Activated CD8-positive, alpha-beta T cell treated with anti-CD3 and anti-CD28 coated beads, Interleukin-2, amount 10 ng/mL, durations not matched to agents 7 days and 5 days (primary cell): Measurements from ENCODE around the gene ITPR1. TPM values are rescaled to one million over a fixed set of nuclear protein-coding genes. Genes with fewer than 3 reads are reported as not detected.

Experiments
- ATAC-seq: fragments of 150-1000 bp; cut with Tn5 transposase; one replicate; pipeline ENCODE4 v1.10.0; 2021; ENCODE audit warnings: moderate library complexity
- CTCF ChIA-PET: fragments of 350-600 bp; sonication (Branson Sonifier 250); formaldehyde crosslinking; loops from one replicate; lab custom pipeline; 2021; ENCODE audit warnings: antibody characterized with exemption; lab: Charles Lee
- POLR2A ChIA-PET: fragments of 350-600 bp; sonication (Branson Sonifier 250); formaldehyde crosslinking; loops from one replicate; lab custom pipeline; 2021; ENCODE audit warnings: antibody characterized with exemption; lab: Charles Lee
- DNase-seq: peaks from one replicate; pipeline ENCODE4 v3.0.0-alpha.2; 2020
- H3K27ac Mint-ChIP-seq: one replicate; pipeline ENCODE4 v1.8.0; 2021; ENCODE audit warnings: mild to moderate bottlenecking, mixed read lengths
- H3K27me3 Mint-ChIP-seq: one replicate; pipeline ENCODE4 v1.8.0; 2021; ENCODE audit warnings: low read depth, mixed read lengths
- H3K36me3 Mint-ChIP-seq: one replicate; pipeline ENCODE4 v1.8.0; 2021; ENCODE audit warnings: low read depth, mixed read lengths
- H3K4me1 Mint-ChIP-seq: one replicate; pipeline ENCODE4 v1.8.0; 2021; ENCODE audit warnings: low read depth, mixed read lengths
- H3K4me3 Mint-ChIP-seq: one replicate; pipeline ENCODE4 v1.8.0; 2021; ENCODE audit warnings: mild to moderate bottlenecking, mixed read lengths
- H3K9me3 Mint-ChIP-seq: one replicate; pipeline ENCODE4 v1.8.0; 2022; ENCODE audit warnings: mixed read lengths; ENCODE audit not compliant: insufficient read depth
- total RNA-seq, 2 experiments: library from RNA; stranded (reverse); gene quantifications; one replicate each; pipeline ENCODE4 v1.2.3, GENCODE V29; 2021

Gene ITPR1
- total RNA-seq, 2 experiments from 2014 or later: 53.8 to 57.3 TPM

- H3K27ac Mint-ChIP-seq: no peak overlapping the region
- no peak for ATAC-seq
- no peaks in the 10 kb centered on the region for H3K4me1 Mint-ChIP-seq
- DNase-seq: no peak
- ChIA-PET CTCF (no interaction called here), POLR2A (no interaction called here)
- H3K36me3 Mint-ChIP-seq: no peaks in the 10 kb centered on the region
- no peaks in the 10 kb centered on the region for H3K27me3 Mint-ChIP-seq
- H3K9me3 Mint-ChIP-seq: no peaks in the 10 kb centered on the region
- no peak overlapping the region for H3K4me3 Mint-ChIP-seq
Observed at GRCh38 chr3:4562595-4562994, 69.4 kb downstream of the ITPR1 start.

- no peak overlapping the region for H3K4me3 Mint-ChIP-seq
- no peaks in the 10 kb centered on the region for H3K27me3 Mint-ChIP-seq
- POLR2A ChIA-PET: no interaction called here
- H3K27ac Mint-ChIP-seq: no peak overlapping the region
- H3K9me3 Mint-ChIP-seq: no peaks in the 10 kb centered on the region
- ATAC-seq: no peak
- DNase-seq: no peak
- no peaks in the 10 kb centered on the region for H3K4me1 Mint-ChIP-seq
- CTCF ChIA-PET: interaction anchor here (1.5 kb wide), 1 partner anchor 45 kb away, joined by 5 read pairs; no protein-coding TSS in a partner anchor
- no peaks in the 10 kb centered on the region for H3K36me3 Mint-ChIP-seq
Observed at GRCh38 chr3:4564270-4564669, 71.1 kb downstream of the ITPR1 start.

GRCh38 chr3:4564928-4565586, 71.9 kb downstream of the ITPR1 start:
- CTCF ChIA-PET: interaction anchor here (0.9 to 1.5 kb wide), 3 partner anchors 19 to 69 kb away, joined by 3 to 5 read pairs (median 5); no protein-coding TSS in a partner anchor
- no peaks in the 10 kb centered on the region for H3K4me1 Mint-ChIP-seq
- DNase-seq (no peak), ATAC-seq (no peak)
- H3K9me3 Mint-ChIP-seq: no peaks in the 10 kb centered on the region
- no peaks in the 10 kb centered on the region for H3K36me3 Mint-ChIP-seq
- no peaks in the 10 kb centered on the region for H3K27me3 Mint-ChIP-seq
- H3K27ac Mint-ChIP-seq: no peak overlapping the region
- POLR2A ChIA-PET: no interaction called here
- H3K4me3 Mint-ChIP-seq: no peak overlapping the region

- peaks cover 2% of the 10 kb centered on the region for H3K4me1 Mint-ChIP-seq
- no peaks in the 10 kb centered on the region for H3K36me3 Mint-ChIP-seq
- H3K9me3 Mint-ChIP-seq: no peaks in the 10 kb centered on the region
- ChIA-PET CTCF (interaction anchor here (1.5 kb wide), 1 partner anchor 18 kb away, joined by 3 read pairs; no protein-coding TSS in a partner anchor), POLR2A (no interaction called here)
- no peaks in the 10 kb centered on the region for H3K27me3 Mint-ChIP-seq
- no peak overlapping the region for H3K4me3 Mint-ChIP-seq
- DNase-seq (no peak), ATAC-seq (no peak)
- H3K27ac Mint-ChIP-seq: no peak overlapping the region
Observed at GRCh38 chr3:4565809-4566501, 72.8 kb downstream of the ITPR1 start.

- ATAC-seq (no peak), DNase-seq (no peak)
- Mint-ChIP-seq H3K27ac (no peak overlapping the region), H3K36me3 (no peaks in the 10 kb centered on the region), H3K9me3 (no peaks in the 10 kb centered on the region), H3K4me1 (peaks cover 5% of the 10 kb centered on the region), H3K4me3 (no peak overlapping the region), H3K27me3 (no peaks in the 10 kb centered on the region)
- POLR2A ChIA-PET: no interaction called here
- CTCF ChIA-PET: interaction anchor here (1.4 to 3.7 kb wide), 2 partner anchors 15 to 50 kb away, joined by 5 to 14 read pairs; no protein-coding TSS in a partner anchor
Observed at GRCh38 chr3:4568841-4569240, 75.7 kb downstream of the ITPR1 start.

- ChIA-PET POLR2A (no interaction called here), CTCF (interaction anchor here (1.0 to 3.7 kb wide), 4 partner anchors 52 to 220 kb away, joined by 3 to 14 read pairs (median 5); no protein-coding TSS in a partner anchor)
- H3K36me3 Mint-ChIP-seq: no peaks in the 10 kb centered on the region
- no peak overlapping the region for H3K27ac Mint-ChIP-seq
- no peak overlapping the region for H3K4me3 Mint-ChIP-seq
- H3K9me3 Mint-ChIP-seq: no peaks in the 10 kb centered on the region
- no peaks in the 10 kb centered on the region for H3K27me3 Mint-ChIP-seq
- H3K4me1 Mint-ChIP-seq: peaks cover 5% of the 10 kb centered on the region
- ATAC-seq: peak; percentile 64
- DNase-seq: no peak
Observed at GRCh38 chr3:4570840-4571621, 77.9 kb downstream of the ITPR1 start.

GRCh38 chr3:4571690-4572334, 78.7 kb downstream of the ITPR1 start:
- H3K27ac Mint-ChIP-seq: no peak overlapping the region
- no peaks in the 10 kb centered on the region for H3K27me3 Mint-ChIP-seq
- no peaks in the 10 kb centered on the region for H3K9me3 Mint-ChIP-seq
- no peak for DNase-seq
- ChIA-PET POLR2A (no interaction called here), CTCF (interaction anchor here (1.0 to 3.7 kb wide), 4 partner anchors 53 to 221 kb away, joined by 3 to 14 read pairs (median 5); no protein-coding TSS in a partner anchor)
- H3K36me3 Mint-ChIP-seq: no peaks in the 10 kb centered on the region
- no peak overlapping the region for H3K4me3 Mint-ChIP-seq
- peaks cover 5% of the 10 kb centered on the region for H3K4me1 Mint-ChIP-seq
- ATAC-seq: peak; percentile 53

GRCh38 chr3:4573153-4573552, 80.0 kb downstream of the ITPR1 start:
- DNase-seq (no peak), ATAC-seq (no peak)
- ChIA-PET POLR2A (no interaction called here), CTCF (no interaction called here)
- peaks cover 5% of the 10 kb centered on the region for H3K4me1 Mint-ChIP-seq
- H3K27ac Mint-ChIP-seq: no peak overlapping the region
- no peaks in the 10 kb centered on the region for H3K27me3 Mint-ChIP-seq
- H3K36me3 Mint-ChIP-seq: no peaks in the 10 kb centered on the region
- no peak overlapping the region for H3K4me3 Mint-ChIP-seq
- no peaks in the 10 kb centered on the region for H3K9me3 Mint-ChIP-seq

- ChIA-PET POLR2A (no interaction called here), CTCF (no interaction called here)
- peaks cover 5% of the 10 kb centered on the region for H3K4me1 Mint-ChIP-seq
- ATAC-seq (no peak), DNase-seq (no peak)
- no peak overlapping the region for H3K27ac Mint-ChIP-seq
- H3K4me3 Mint-ChIP-seq: no peak overlapping the region
- no peaks in the 10 kb centered on the region for H3K36me3 Mint-ChIP-seq
- no peaks in the 10 kb centered on the region for H3K27me3 Mint-ChIP-seq
- H3K9me3 Mint-ChIP-seq: no peaks in the 10 kb centered on the region
Observed at GRCh38 chr3:4574426-4574965, 81.3 kb downstream of the ITPR1 start.

- ATAC-seq: no peak
- no peaks in the 10 kb centered on the region for H3K27me3 Mint-ChIP-seq
- H3K9me3 Mint-ChIP-seq: no peaks in the 10 kb centered on the region
- H3K27ac Mint-ChIP-seq: no peak overlapping the region
- no peak overlapping the region for H3K4me3 Mint-ChIP-seq
- no peak for DNase-seq
- no peaks in the 10 kb centered on the region for H3K36me3 Mint-ChIP-seq
- POLR2A ChIA-PET: no interaction called here
- CTCF ChIA-PET: interaction anchor here (1.3 kb wide), 1 partner anchor 9 kb away, joined by 6 read pairs; no protein-coding TSS in a partner anchor
- H3K4me1 Mint-ChIP-seq: peaks cover 5% of the 10 kb centered on the region
Observed at GRCh38 chr3:4575381-4575780, 82.2 kb downstream of the ITPR1 start.

- DNase-seq (no peak), ATAC-seq (no peak)
- H3K27me3 Mint-ChIP-seq: no peaks in the 10 kb centered on the region
- peaks cover 2% of the 10 kb centered on the region for H3K4me1 Mint-ChIP-seq
- H3K4me3 Mint-ChIP-seq: no peak overlapping the region
- ChIA-PET CTCF (interaction anchor here (2.2 kb wide), 1 partner anchor 10 kb away, joined by 7 read pairs; no protein-coding TSS in a partner anchor), POLR2A (no interaction called here)
- H3K9me3 Mint-ChIP-seq: no peaks in the 10 kb centered on the region
- no peaks in the 10 kb centered on the region for H3K36me3 Mint-ChIP-seq
- H3K27ac Mint-ChIP-seq: no peak overlapping the region
Observed at GRCh38 chr3:4577721-4578120, 84.6 kb downstream of the ITPR1 start.
